Measurements from ENCODE around the gene SERPINA1. TPM values are rescaled to one million over a fixed set of nuclear protein-coding genes. Genes with fewer than 3 reads are reported as not detected.

Gene SERPINA1
- total RNA-seq, 1 experiment from 2014 or later: 235 TPM

DNA sequence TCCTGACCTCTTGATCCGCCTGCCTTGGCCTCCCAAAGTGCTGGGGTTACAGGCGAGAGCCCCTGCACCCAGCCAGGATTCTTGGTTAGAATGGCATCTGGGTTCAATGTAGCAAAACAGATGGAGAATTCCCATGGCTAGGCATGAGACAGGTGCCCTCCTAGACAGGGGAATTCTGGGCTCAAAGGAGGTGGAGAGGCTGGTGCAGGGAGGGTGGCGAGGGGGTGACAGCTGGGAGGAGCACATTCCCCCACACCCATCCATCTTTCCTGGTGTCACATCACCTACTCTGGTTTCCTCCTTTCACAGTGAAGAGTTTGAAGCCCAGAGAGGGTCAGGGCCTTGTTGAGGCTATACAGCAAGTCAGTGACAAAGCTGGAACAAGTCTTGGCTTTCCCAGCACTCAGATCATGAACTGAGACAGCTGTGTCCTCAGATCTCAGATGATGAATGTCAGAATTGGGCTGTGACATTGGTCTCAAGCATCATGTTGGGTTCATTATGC lies 2.8 kb downstream of the SERPINA1 start:
- H3K9me3 Mint-ChIP-seq (ENCODE audit: low read depth, unreplicated experiment): no peaks in the 10 kb centered on the region
- TF ChIP-seq, protein P1, sequence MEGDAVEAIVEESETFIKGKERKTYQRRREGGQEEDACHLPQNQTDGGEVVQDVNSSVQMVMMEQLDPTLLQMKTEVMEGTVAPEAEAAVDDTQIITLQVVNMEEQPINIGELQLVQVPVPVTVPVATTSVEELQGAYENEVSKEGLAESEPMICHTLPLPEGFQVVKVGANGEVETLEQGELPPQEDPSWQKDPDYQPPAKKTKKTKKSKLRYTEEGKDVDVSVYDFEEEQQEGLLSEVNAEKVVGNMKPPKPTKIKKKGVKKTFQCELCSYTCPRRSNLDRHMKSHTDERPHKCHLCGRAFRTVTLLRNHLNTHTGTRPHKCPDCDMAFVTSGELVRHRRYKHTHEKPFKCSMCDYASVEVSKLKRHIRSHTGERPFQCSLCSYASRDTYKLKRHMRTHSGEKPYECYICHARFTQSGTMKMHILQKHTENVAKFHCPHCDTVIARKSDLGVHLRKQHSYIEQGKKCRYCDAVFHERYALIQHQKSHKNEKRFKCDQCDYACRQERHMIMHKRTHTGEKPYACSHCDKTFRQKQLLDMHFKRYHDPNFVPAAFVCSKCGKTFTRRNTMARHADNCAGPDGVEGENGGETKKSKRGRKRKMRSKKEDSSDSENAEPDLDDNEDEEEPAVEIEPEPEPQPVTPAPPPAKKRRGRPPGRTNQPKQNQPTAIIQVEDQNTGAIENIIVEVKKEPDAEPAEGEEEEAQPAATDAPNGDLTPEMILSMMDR (IDR thresholded peaks at IDR 0.05; ENCODE audit: unreplicated experiment): no peak
- no peak overlapping the region for H3K27ac Mint-ChIP-seq (ENCODE audit: unreplicated experiment)
- H3K27me3 Mint-ChIP-seq (ENCODE audit: unreplicated experiment): no peaks in the 10 kb centered on the region
- H3K36me3 Mint-ChIP-seq (ENCODE audit: insufficient read depth, unreplicated experiment): peaks cover 7% of the 10 kb centered on the region
- no TSS peak for BruUV-seq (replicated peaks)
- intact Hi-C loops (cut with micrococcal nuclease; ENCODE audit: unreplicated experiment): no loop called here
- CTCF ChIA-PET: no interaction called here
- H3K4me3 Mint-ChIP-seq (ENCODE audit: low read depth, unreplicated experiment): no peak overlapping the region
- no peak for DNase-seq
- H3K4me1 Mint-ChIP-seq (ENCODE audit: low read depth, unreplicated experiment): peaks cover 41% of the 10 kb centered on the region

DNA sequence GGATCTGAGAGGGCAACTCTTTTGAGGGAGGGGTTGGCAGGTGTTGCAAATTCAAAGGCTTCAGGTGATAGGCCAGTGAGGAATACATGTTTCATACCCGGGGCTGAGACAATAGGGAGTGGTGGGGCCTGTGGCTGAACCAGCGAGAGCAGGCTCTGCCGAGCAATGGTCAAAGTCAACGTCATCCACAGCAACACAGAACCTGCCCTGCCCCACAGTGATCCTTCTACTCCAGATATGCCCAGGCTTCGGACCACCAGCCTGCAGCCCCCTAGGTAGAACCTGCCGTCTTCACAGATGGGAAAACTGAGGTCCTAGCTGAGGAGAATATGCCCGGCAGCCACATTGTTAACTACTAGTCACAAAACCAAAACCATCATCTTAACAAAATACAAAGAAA lies 4.1 kb downstream of the SERPINA1 start:
- TF ChIP-seq, protein P1 (IDR thresholded peaks at IDR 0.05; ENCODE audit: unreplicated experiment): no peak
- no peak for DNase-seq

DNA sequence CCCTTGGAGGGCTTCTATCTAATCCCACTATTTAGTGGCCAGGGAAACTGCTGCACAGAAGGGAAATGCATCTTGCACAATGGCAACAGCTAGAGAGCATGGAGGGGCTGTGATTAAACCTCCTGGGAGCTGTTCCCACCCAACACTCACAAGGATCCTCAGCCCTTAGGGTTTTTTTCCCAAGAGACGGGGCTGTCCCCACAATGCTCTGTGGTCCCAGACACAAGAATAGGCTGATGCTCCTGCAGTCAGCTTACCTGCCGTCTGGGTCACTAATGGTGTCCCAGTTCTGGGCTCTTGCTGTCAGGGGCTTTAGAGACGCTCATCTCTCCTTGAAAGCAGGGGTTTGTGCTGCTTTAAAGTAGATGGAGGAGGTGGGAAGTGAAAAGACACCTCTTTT lies 4.6 kb downstream of the SERPINA1 start:
- H3K4me1 Mint-ChIP-seq (ENCODE audit: low read depth, unreplicated experiment): peaks cover 29% of the 10 kb centered on the region
- no peak overlapping the region for H3K4me3 Mint-ChIP-seq (ENCODE audit: low read depth, unreplicated experiment)
- no peaks in the 10 kb centered on the region for H3K27me3 Mint-ChIP-seq (ENCODE audit: unreplicated experiment)
- TF ChIP-seq, protein P1 (IDR thresholded peaks at IDR 0.05; ENCODE audit: unreplicated experiment): no peak
- intact Hi-C loops (cut with micrococcal nuclease; ENCODE audit: unreplicated experiment): no loop called here
- H3K36me3 Mint-ChIP-seq (ENCODE audit: insufficient read depth, unreplicated experiment): peaks cover 7% of the 10 kb centered on the region
- BruUV-seq (replicated peaks): no TSS peak
- no peak overlapping the region for H3K27ac Mint-ChIP-seq (ENCODE audit: unreplicated experiment)
- DNase-seq: no peak
- CTCF ChIA-PET: no interaction called here
- H3K9me3 Mint-ChIP-seq (ENCODE audit: low read depth, unreplicated experiment): no peaks in the 10 kb centered on the region

More for the DNA sequence above, 4.1 kb downstream of the SERPINA1 start:
- Mint-ChIP-seq H3K36me3 (ENCODE audit: insufficient read depth, unreplicated experiment) (peaks cover 7% of the 10 kb centered on the region), H3K4me1 (ENCODE audit: low read depth, unreplicated experiment) (peaks cover 33% of the 10 kb centered on the region), H3K27ac (ENCODE audit: unreplicated experiment) (no peak overlapping the region), H3K27me3 (ENCODE audit: unreplicated experiment) (no peaks in the 10 kb centered on the region), H3K9me3 (ENCODE audit: low read depth, unreplicated experiment) (no peaks in the 10 kb centered on the region), H3K4me3 (ENCODE audit: low read depth, unreplicated experiment) (no peak overlapping the region)
- CTCF ChIA-PET: interaction anchor here (0.6 kb wide), 1 partner anchor 60 kb away, joined by 5 read pairs; no protein-coding TSS in a partner anchor
- BruUV-seq (replicated peaks): no TSS peak
- intact Hi-C loops (cut with micrococcal nuclease; ENCODE audit: unreplicated experiment): no loop called here

DNA sequence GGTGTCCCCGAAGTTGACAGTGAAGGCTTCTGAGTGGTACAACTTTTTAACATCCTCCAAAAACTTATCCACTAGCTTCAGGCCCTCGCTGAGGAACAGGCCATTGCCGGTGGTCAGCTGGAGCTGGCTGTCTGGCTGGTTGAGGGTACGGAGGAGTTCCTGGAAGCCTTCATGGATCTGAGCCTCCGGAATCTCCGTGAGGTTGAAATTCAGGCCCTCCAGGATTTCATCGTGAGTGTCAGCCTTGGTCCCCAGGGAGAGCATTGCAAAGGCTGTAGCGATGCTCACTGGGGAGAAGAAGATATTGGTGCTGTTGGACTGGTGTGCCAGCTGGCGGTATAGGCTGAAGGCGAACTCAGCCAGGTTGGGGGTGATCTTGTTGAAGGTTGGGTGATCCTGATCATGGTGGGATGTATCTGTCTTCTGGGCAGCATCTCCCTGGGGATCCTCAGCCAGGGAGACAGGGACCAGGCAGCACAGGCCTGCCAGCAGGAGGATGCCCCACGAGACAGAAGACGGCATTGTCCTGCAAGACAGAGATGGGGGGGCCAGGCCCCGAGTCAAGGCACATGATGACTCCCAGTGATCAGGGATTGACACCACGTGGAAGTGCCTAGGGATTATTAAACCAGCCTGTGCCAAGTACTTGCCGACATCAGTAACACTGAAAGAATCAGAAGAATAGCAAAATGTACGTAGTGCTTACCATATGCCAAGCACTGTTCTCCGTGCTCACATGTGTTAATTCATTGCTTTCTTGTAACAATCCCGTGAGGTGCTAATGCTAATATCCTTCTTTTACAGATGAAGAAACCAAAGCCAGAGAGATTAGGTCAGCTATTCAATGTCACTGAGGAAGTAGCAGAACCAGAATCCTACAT lies 5.4 kb downstream of the SERPINA1 start:
- H3K4me3 Mint-ChIP-seq (ENCODE audit: low read depth, unreplicated experiment): no peak overlapping the region
- no peak for DNase-seq

More for the DNA sequence above, 5.4 kb downstream of the SERPINA1 start:
- no peaks in the 10 kb centered on the region for H3K9me3 Mint-ChIP-seq (ENCODE audit: low read depth, unreplicated experiment)
- BruUV-seq (replicated peaks): TSS peak; percentile 34
- H3K4me1 Mint-ChIP-seq (ENCODE audit: low read depth, unreplicated experiment): peaks cover 23% of the 10 kb centered on the region
- intact Hi-C loops (cut with micrococcal nuclease; ENCODE audit: unreplicated experiment): no loop called here
- CTCF ChIA-PET: no interaction called here
- H3K27ac Mint-ChIP-seq (ENCODE audit: unreplicated experiment): no peak overlapping the region
- peaks cover under 1% of the 10 kb centered on the region for H3K36me3 Mint-ChIP-seq (ENCODE audit: insufficient read depth, unreplicated experiment)
- TF ChIP-seq, protein P1 (IDR thresholded peaks at IDR 0.05; ENCODE audit: unreplicated experiment): no peak
- H3K27me3 Mint-ChIP-seq (ENCODE audit: unreplicated experiment): no peaks in the 10 kb centered on the region
